ENCODE measurements around the gene APBB1IP. TPM values are rescaled to one million over a fixed set of nuclear protein-coding genes. Genes with fewer than 3 reads are reported as not detected.
"Not testable (repeated sequence)": the region's sequence is repeated elsewhere in the genome, so short reads cannot be mapped to it uniquely, and the experiment has no call there.

APBB1IP gene
- total RNA-seq, 1 experiment from 2014 or later, result 0.22 TPM

DNA sequence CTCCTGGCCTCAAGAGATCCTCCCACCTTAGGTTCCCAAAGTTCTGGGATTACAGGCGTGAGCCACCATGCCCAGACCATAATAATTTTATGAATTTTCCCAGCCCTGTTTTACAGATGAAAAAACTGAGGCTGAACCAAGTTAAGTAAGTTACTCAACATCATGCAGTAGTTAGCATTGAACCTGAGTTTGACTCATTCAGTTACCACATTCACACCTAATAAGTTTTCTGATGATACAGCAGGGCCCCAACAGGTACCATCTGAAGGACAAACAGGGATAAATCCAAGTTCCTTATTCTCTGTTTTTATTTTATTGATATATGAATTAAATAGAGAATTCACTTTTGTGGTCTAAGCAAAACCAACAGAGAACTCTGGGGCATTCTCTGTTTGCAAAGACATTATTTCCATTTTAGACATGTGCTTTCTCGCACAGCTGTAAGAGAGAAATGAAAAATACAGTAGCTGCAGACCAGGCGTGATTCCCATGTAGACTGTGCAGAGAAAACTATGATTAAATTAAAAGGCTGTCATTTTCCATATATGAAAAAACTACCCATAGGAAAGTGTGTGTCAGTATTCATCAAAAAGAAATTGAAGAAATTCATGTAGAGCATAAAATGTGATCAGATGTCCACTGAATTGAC lies 26.6 kb downstream of the APBB1IP start:
- no peaks in the 10 kb centered on the region; the same call in 1 of the 2 replicates for H3K27me3 Mint-ChIP-seq (ENCODE audit: low read depth)

DNA sequence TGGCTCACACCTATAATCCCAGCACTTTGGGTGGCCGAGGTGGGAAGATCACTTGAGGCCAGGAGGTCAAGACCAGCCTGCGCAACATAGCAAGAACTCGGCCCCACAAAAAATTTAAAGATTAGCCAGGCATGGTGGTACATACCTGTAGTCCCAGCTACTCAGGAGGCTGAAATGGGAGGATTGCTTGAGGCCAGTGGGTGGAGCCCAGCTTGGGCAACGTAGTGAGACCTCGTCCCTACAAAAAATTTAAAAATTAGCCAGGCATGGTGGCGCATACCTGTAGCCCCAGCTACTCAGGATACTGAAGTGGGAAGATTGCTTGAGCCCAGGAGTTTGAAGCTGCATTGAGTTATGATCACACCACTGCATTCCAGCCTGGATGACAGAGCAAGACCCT lies 28.4 kb downstream of the APBB1IP start:
- POLR2A ChIA-PET; CTCF ChIA-PET; H3K9me3 Mint-ChIP-seq; H3K4me1 Mint-ChIP-seq; H3K36me3 Mint-ChIP-seq; H3K27ac Mint-ChIP-seq; ATAC-seq; DNase-seq (ENCODE audit: low spot score); H3K27me3 Mint-ChIP-seq (ENCODE audit: low read depth); H3K4me3 Mint-ChIP-seq: not testable (repeated sequence)

More for the DNA sequence above, 26.6 kb downstream of the APBB1IP start:
- H3K36me3 Mint-ChIP-seq, result no peaks in the 10 kb centered on the region
- H3K4me3 Mint-ChIP-seq, result no peak overlapping the region
- ChIA-PET CTCF (no interaction called here), POLR2A (no interaction called here)
- ATAC-seq, result no peak
- no peak for DNase-seq (ENCODE audit: low spot score)
- TF ChIP-seq NR2C2 (CRISPR knock-in tag; IDR thresholded peaks at IDR 0.05) (no peak), CREM (CRISPR knock-in tag; IDR thresholded peaks at IDR 0.05) (no peak), ZNF512 (CRISPR knock-in tag; IDR thresholded peaks at IDR 0.05; ENCODE audit: borderline replicate concordance) (no peak), ATF6 (CRISPR knock-in tag; IDR thresholded peaks at IDR 0.05) (no peak), ZNF671 (CRISPR knock-in tag; IDR thresholded peaks at IDR 0.05) (no peak), FOXK1 (CRISPR knock-in tag; IDR thresholded peaks at IDR 0.05) (no peak), RORB (CRISPR knock-in tag; IDR thresholded peaks at IDR 0.05) (no peak), E2F4 (CRISPR knock-in tag; IDR thresholded peaks at IDR 0.05; ENCODE audit: borderline replicate concordance, low read depth) (no peak), MYBL2 (CRISPR knock-in tag; IDR thresholded peaks at IDR 0.05) (no peak), RELA (CRISPR knock-in tag; IDR thresholded peaks at IDR 0.05; ENCODE audit: borderline replicate concordance) (no peak), KAT7 (CRISPR knock-in tag; IDR thresholded peaks at IDR 0.05; ENCODE audit: borderline replicate concordance) (no peak), AR (CRISPR knock-in tag; IDR thresholded peaks at IDR 0.05) (no peak)
- TF ChIP-seq, protein P1, sequence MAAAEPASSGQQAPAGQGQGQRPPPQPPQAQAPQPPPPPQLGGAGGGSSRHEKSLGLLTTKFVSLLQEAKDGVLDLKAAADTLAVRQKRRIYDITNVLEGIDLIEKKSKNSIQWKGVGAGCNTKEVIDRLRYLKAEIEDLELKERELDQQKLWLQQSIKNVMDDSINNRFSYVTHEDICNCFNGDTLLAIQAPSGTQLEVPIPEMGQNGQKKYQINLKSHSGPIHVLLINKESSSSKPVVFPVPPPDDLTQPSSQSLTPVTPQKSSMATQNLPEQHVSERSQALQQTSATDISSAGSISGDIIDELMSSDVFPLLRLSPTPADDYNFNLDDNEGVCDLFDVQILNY (CRISPR knock-in tag; IDR thresholded peaks at IDR 0.05), result no peak
- TF ChIP-seq, protein P2, sequence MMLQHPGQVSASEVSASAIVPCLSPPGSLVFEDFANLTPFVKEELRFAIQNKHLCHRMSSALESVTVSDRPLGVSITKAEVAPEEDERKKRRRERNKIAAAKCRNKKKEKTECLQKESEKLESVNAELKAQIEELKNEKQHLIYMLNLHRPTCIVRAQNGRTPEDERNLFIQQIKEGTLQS (CRISPR knock-in tag; conservative IDR thresholded peaks at IDR 0.05), result no peak
- TF ChIP-seq, protein P3, sequence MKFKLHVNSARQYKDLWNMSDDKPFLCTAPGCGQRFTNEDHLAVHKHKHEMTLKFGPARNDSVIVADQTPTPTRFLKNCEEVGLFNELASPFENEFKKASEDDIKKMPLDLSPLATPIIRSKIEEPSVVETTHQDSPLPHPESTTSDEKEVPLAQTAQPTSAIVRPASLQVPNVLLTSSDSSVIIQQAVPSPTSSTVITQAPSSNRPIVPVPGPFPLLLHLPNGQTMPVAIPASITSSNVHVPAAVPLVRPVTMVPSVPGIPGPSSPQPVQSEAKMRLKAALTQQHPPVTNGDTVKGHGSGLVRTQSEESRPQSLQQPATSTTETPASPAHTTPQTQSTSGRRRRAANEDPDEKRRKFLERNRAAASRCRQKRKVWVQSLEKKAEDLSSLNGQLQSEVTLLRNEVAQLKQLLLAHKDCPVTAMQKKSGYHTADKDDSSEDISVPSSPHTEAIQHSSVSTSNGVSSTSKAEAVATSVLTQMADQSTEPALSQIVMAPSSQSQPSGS (CRISPR knock-in tag; IDR thresholded peaks at IDR 0.05; ENCODE audit: borderline replicate concordance, low read depth), result no peak
- H3K27ac Mint-ChIP-seq, result no peak overlapping the region
- 0 out of 2 replicates have a peak, but pooled peaks cover 4% of the 10 kb centered on the region for H3K9me3 Mint-ChIP-seq
- no peaks in the 10 kb centered on the region for H3K4me1 Mint-ChIP-seq
